Measurements from ENCODE around the gene RPL21. TPM values are rescaled to one million over a fixed set of nuclear protein-coding genes. Genes with fewer than 3 reads are reported as not detected.
"Not testable (repeated sequence)": the region's sequence is repeated elsewhere in the genome, so short reads cannot be mapped to it uniquely, and the experiment has no call there.

RPL21 gene
- total RNA-seq (2014; rRNA removed; shearing (Covaris generic)): 909 and 1,010 TPM in 2 replicates

- DNase-seq (ENCODE audit: low read depth): peak; percentile 93
Observed at GRCh38 chr13:27251166-27252091, at the start of gene RPL21. TSS of gene RPL21 (plus strand) at chr13:27251558. CDS start at chr13:27253777, 2,219 bp downstream.

GRCh38 chr13:27201661-27202060, 49.7 kb upstream of the RPL21 start:
- no peak for DNase-seq (ENCODE audit: low read depth)

- peak; percentile 7 for DNase-seq (ENCODE audit: low read depth)
Observed at GRCh38 chr13:27203186-27203585, 48.2 kb upstream of the RPL21 start.

- DNase-seq (ENCODE audit: low read depth): peak; percentile 45
Observed at GRCh38 chr13:27203854-27204253, 47.5 kb upstream of the RPL21 start.

- DNase-seq (ENCODE audit: low read depth): no peak
Observed at GRCh38 chr13:27208514-27208913, 42.8 kb upstream of the RPL21 start.

GRCh38 chr13:27211271-27211670, 40.1 kb upstream of the RPL21 start:
- DNase-seq (ENCODE audit: low read depth): no peak

- DNase-seq (ENCODE audit: low read depth): peak; percentile 82
Observed at GRCh38 chr13:27211771-27212364, 39.5 kb upstream of the RPL21 start.

- not testable (repeated sequence) for DNase-seq (ENCODE audit: low read depth)
Observed at GRCh38 chr13:27213386-27213785, 38.0 kb upstream of the RPL21 start.

- not testable (repeated sequence) for DNase-seq (ENCODE audit: low read depth)
Observed at GRCh38 chr13:27217791-27218190, 33.6 kb upstream of the RPL21 start.

- DNase-seq (ENCODE audit: low read depth): not testable (repeated sequence)
Observed at GRCh38 chr13:27218861-27219260, 32.5 kb upstream of the RPL21 start.

- no peak for DNase-seq (ENCODE audit: low read depth)
Observed at GRCh38 chr13:27219611-27220010, 31.7 kb upstream of the RPL21 start.

- DNase-seq (ENCODE audit: low read depth): not testable (repeated sequence)
Observed at GRCh38 chr13:27222100-27222499, 29.3 kb upstream of the RPL21 start.

- no peak for DNase-seq (ENCODE audit: low read depth)
Observed at GRCh38 chr13:27226991-27227390, 24.4 kb upstream of the RPL21 start.

GRCh38 chr13:27228131-27228530, 23.2 kb upstream of the RPL21 start:
- no peak for DNase-seq (ENCODE audit: low read depth)

- no peak for DNase-seq (ENCODE audit: low read depth)
Observed at GRCh38 chr13:27229642-27230041, 21.7 kb upstream of the RPL21 start.

GRCh38 chr13:27233964-27234363, 17.4 kb upstream of the RPL21 start:
- no peak for DNase-seq (ENCODE audit: low read depth)

- no peak for DNase-seq (ENCODE audit: low read depth)
Observed at GRCh38 chr13:27236478-27236877, 14.9 kb upstream of the RPL21 start.

- no peak for DNase-seq (ENCODE audit: low read depth)
Observed at GRCh38 chr13:27242702-27243101, 8.7 kb upstream of the RPL21 start.

- DNase-seq (ENCODE audit: low read depth): no peak
Observed at GRCh38 chr13:27245610-27246009, 5.7 kb upstream of the RPL21 start.

- DNase-seq (ENCODE audit: low read depth): no peak
Observed at GRCh38 chr13:27250833-27251165, 559 bp upstream of the RPL21 start.

GRCh38 chr13:27252467-27252866, 1.1 kb downstream of the RPL21 start:
- no peak for DNase-seq (ENCODE audit: low read depth)

GRCh38 chr13:27257233-27257568, 5.8 kb downstream of the RPL21 start:
- no peak for DNase-seq (ENCODE audit: low read depth)

GRCh38 chr13:27257648-27258253, 6.4 kb downstream of the RPL21 start:
- no peak for DNase-seq (ENCODE audit: low read depth)

All from RPMI7951 (cell line).